ENCODE data around the gene DDX10.

Gene DDX10

DNA sequence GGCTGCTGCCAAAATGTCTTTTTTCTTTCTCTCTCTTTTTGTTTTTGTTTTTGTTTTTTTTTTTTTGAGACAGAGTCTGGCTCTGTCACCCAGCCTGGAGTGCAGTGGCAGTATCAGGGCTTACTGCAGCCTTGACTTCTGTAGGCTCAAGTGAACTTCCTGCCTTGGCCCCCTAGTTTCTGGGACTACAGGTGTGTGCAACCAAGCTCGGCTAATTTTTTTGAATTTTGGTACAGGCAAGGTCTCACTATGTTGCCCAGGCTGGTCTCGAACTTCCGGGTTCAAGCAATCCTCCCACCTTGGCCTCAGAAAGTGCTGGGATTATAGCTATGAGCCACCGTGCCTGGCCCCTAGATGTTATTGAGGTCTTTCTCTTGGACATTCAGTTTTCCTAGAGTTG is 2.2 kb upstream of the DDX10 start:
- no peak for DNase-seq

DNA sequence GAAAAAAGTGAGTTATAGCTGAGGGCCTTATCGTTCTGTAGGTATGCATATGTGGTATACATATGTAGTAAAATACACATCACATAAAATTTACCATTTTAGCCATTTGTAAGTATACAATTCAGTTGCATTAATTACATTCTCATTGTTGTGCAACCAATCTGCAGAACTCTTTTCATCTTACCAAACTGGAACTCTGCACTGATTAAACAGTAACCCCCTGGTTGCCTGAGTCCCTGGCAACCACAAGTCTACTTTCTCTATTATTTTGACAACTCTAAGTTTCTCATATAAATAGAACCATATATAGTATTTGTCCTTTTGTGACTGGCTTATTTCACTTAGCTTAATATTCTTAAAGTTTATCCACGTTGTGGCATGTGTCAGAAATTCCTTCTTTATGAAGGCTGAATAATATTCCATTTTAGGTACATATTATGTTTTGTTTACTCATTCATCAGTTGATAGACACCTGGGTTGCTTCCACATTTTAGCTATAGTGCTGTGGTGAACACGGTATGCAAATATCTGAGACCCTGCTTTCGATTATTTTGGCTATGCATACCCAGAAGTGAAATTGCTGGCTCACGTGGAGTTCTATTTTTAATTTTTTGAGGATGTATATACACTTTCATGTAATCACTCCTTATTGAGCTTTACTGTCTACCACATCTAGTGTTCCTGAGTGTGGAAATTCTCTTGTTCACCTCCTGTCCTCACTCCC is 1.6 kb upstream of the DDX10 start:
- no peak for DNase-seq

DNA sequence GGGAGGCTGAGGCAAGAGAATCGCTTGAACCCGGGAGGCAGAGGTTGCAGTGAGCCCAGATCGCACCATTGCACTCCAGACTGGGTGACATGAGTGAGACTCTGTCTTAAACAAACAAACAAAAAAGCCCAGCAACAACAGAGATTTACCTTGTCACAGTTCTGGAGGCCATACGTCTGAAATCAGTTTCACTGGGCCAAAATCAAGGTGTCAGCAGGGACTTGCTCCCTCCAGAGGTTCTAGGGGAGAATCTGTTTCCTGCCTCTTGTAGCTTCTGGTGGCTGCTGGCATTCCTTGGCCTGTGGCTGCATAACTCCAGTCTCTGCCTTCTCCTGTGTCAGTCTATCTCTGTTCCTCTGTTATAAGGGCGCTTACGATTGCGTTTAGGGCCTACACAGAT is 1.5 kb downstream of the DDX10 start:
- DNase-seq, result no peak

- no peak for DNase-seq
Observed at GRCh38 chr11:108669286-108669685, 4.4 kb downstream of the DDX10 start.

DNA sequence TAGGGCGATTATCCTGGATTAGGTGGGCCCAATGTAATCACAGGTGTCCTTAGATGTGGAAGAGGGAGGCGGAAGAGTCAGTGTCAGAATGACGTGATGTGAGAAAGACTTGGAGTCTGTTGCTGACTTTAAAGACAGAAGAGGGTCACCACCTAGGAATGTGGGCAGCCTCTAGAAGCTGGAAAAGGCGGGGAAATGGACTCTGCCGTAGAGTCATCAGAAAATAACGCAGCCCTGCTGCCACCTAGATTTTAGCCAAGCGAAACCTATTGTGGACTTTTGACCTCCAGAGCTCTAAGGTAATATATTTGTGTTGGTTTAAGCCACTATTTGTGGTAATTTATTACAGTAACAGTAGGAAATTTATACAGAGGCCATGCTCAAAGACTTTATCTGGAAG is 4.8 kb downstream of the DDX10 start:
- DNase-seq, result no peak

DNA sequence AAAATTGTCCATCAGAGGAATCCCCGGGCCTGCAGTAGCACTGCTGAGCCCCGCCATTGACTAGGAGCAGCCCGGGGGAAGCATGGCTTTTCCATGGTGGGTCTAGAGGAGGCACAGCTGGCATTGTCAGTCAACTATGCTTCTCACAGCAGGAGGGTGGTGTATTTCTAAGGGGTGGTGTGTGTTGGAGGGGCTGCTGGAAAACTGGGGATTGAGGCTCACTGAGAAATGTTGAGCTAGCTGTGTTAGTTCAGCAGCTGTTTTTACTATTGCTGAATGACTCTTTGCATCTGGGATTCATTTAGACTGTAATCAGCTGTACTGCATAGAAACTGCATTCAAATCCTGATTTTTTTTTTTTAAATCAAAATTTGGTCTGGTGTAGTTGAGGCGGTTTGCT is 5.6 kb downstream of the DDX10 start:
- no peak for DNase-seq

- peak in 1 of 2 experiments; percentile 36 for DNase-seq
Observed at GRCh38 chr11:108672113-108672512, 7.2 kb downstream of the DDX10 start.

GRCh38 chr11:108672786-108673185 is 7.9 kb downstream of the DDX10 start:
- no peak for DNase-seq

- no peak for DNase-seq
Observed at GRCh38 chr11:108679045-108679444, 14.2 kb downstream of the DDX10 start.

DNA sequence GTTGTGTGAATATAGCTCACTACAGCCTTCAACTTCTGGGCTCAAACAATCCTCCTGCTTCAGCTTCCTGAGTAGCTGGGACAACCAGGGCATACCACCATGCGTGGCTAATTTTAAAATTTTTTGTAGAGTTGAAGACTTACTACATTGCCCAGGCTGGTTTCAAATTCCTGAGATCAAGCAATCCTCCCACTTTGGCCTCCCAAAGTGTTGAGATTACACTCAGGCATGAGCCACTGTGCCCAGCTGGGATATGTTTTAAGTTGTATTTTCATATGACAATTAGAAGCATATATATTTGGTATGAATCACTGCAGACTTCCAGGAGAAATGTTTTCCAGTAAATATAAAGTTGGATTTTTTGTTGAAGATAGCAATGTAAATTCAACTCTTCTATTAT is 15.4 kb downstream of the DDX10 start:
- no peak for DNase-seq

- no peak for DNase-seq
Observed at GRCh38 chr11:108685419-108686130, 20.7 kb downstream of the DDX10 start.

GRCh38 chr11:108693852-108694251 is 29.0 kb downstream of the DDX10 start:
- no peak for DNase-seq

DNA sequence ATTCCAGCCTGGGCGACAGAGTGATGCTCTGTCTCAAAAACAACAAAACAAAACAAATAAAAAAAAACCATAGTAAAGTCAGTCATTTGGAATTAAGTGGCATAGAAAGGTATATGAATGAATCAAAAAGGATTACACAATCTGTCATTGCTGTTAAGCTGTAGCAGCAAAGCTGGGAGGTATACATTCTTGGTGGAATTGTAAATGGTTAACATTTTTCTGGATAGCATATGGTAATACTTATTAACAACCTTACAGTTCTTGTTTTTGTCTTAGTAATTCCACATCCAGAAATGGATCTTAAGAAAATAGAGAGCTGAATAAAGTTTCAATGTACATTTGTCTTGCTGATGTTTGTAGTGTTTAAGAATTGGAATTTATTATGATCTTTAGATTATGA is 30.0 kb downstream of the DDX10 start:
- DNase-seq, result no peak

GRCh38 chr11:108697872-108698473 is 33.1 kb downstream of the DDX10 start:
- peak; percentile 66 to 81 for DNase-seq

- no peak for DNase-seq
Observed at GRCh38 chr11:108698844-108699642, 34.2 kb downstream of the DDX10 start.

DNA sequence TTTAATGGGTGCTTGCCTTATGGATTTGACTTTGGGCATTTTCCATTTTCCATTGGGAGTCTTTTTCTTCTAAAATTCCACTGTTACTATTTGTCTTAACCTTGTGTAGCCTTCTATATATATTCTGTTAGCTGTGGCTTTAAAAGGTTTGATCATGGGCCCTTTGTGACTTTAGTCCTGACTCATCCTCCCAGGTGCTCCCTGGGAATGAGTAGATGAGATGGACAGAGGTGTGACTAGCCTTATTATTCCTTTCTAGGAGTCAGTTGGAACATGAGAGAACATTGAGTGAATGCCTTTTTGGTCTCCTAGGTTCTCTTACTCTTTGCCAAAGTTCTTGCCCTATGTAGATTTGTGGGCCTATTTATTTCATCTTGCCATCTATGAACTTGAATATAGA is 39.0 kb downstream of the DDX10 start:
- no peak for DNase-seq

GRCh38 chr11:108705061-108705460 is 40.2 kb downstream of the DDX10 start:
- DNase-seq, result no peak

DNA sequence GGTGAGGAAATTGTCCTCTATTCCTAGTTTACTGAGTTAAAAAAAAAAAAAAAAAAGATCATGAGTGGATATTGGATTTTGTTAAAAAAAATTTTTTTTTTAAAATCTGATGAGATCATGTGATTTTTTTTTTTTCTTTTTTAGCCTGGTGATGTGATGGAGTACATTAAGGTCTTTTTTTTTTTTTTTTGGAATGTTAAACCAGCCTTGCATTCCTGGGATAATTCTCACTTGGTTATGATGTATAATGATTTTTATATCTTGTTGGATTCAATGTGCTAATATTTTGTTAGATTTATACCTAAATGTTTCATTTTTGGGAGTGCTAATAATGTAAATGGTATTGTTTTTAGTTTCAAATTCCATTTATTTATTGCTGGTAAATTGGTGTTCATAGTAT is 43.3 kb downstream of the DDX10 start:
- no peak for DNase-seq

DNA sequence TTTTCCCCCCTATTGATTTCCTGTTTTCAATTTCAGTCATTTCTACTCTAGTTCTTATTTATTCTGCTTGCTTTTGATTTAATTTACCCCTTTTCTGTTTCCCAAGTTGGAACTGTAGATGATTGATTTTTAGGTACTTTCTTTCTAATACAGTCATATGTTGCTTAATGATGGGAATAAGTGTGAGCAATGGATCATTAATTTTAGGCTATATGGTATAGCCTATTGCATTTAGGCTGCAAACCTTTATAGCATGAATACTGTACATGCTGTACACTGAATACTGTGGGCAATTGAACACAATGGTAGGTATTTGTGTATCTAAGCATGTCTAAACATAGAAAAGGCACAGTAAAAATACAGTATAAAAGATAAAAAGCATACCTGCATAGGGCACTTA is 44.9 kb downstream of the DDX10 start:
- DNase-seq, result no peak

GRCh38 chr11:108713076-108713790 is 48.4 kb downstream of the DDX10 start:
- DNase-seq, result no peak

- no peak for DNase-seq
Observed at GRCh38 chr11:108715239-108715638, 50.4 kb downstream of the DDX10 start.

GRCh38 chr11:108718466-108718865 is 53.6 kb downstream of the DDX10 start:
- peak in 1 of 2 experiments; percentile 16 for DNase-seq

Data from NCI-H446 (cell line).